HepG2 (cell line): ENCODE results near the gene PLPP7. TPM values are rescaled to one million over a fixed set of nuclear protein-coding genes. Genes with fewer than 3 reads are reported as not detected.

Source experiments
- ATAC-seq: fragments of 200-7000 bp; cut with Tn5 transposase; 3 replicates; pipeline ENCODE4 v1.9.1; 2020; ENCODE audit warnings: mild to moderate bottlenecking, moderate library complexity
- BruUV-seq: library from RNA; stranded (reverse); fragments of 400-500 nt; replicated peaks from 2 replicates; lab custom pipeline; 2021; lab: Mats Ljungman, UMichigan
- CTCF ChIA-PET: fragments of 300-600 bp; formaldehyde crosslinking; extraction: SDS; loops from one replicate; lab custom pipeline; 2021; ENCODE audit warnings: low total read pairs, inconsistent platforms, low intra/inter-chr PET ratio; lab: Yijun Ruan, JAX
- POLR2A ChIA-PET: fragments of 350-600 bp; sonication (Branson Sonifier 250); formaldehyde crosslinking; loops from one replicate; lab custom pipeline; 2020; ENCODE audit warnings: antibody characterized with exemption, inconsistent platforms; lab: Yijun Ruan, JAX
- DNase-seq: peaks from one replicate; pipeline ENCODE4 v3.0.0-alpha.2; 2015; ENCODE audit warnings: low spot score
- FAIRE-seq: peaks from 3 replicates; lab custom pipeline; 2011; peaks lifted over from hg19 to GRCh38; lab: Jason Lieb, UNC
- H2AFZ ChIP-seq: one replicate; pipeline ENCODE4 v1.6.1; 2011; ENCODE audit warnings: low read length, inconsistent platforms
- H3K27ac ChIP-seq: fragments of 300-600 bp; 3 replicates; pipeline ENCODE4 v1.8.0; 2011; ENCODE audit warnings: mixed run types, mild to moderate bottlenecking, mixed read lengths, low read length, inconsistent platforms; ENCODE audit not compliant: insufficient read depth; ENCODE audit errors: extremely low read length
- H3K27me3 ChIP-seq, 2 experiments: fragments of 200-600 bp in 1 of 2; 2 replicates in 1 of 2; 3 replicates in 1 of 2; pipeline versions ENCODE4 v1.6.0 to v1.8.0; 2011; ENCODE audit warnings: low read length in 2 of 2, mild to moderate bottlenecking in 2 of 2, moderate library complexity in 2 of 2, inconsistent platforms in 1 of 2; ENCODE audit not compliant: insufficient read depth in 2 of 2, control insufficient read depth in 1 of 2
- H3K36me3 ChIP-seq, 2 experiments: fragments of 200-600 bp in 1 of 2; replicated peaks in 1 of 2; 2 replicates in 1 of 2; 3 replicates in 1 of 2; pipeline versions ENCODE4 v1.5.1 to v1.8.0; 2011; ENCODE audit warnings: low read length in 2 of 2, inconsistent platforms in 1 of 2; ENCODE audit not compliant: insufficient read depth in 2 of 2, control insufficient read depth in 1 of 2
- H3K4me1 ChIP-seq: 2 replicates; pipeline ENCODE4 v1.5.1; 2012; ENCODE audit warnings: low read length, inconsistent platforms; ENCODE audit not compliant: insufficient read depth
- H3K4me2 ChIP-seq: 2 replicates; pipeline ENCODE4 v1.6.0; 2011; ENCODE audit warnings: low read depth, low read length, inconsistent platforms
- H3K4me3 ChIP-seq, 3 experiments: fragments of 200-600 bp in 1 of 3; sonication (generic), shearing (Covaris generic) in 1 of 3; replicated peaks in 1 of 3; 2 replicates each; pipeline ENCODE4 v1.5.1; 2011 to 2016; ENCODE audit warnings: low read length in 3 of 3, inconsistent platforms in 2 of 3, low read depth in 2 of 3, mild to moderate bottlenecking in 2 of 3, control low read depth in 1 of 3, mixed read lengths in 1 of 3; ENCODE audit not compliant: insufficient read depth in 1 of 3
- H3K79me2 ChIP-seq: one replicate; pipeline ENCODE4 v1.6.1; 2011; ENCODE audit warnings: low read length, inconsistent platforms; ENCODE audit not compliant: insufficient read depth
- H3K9ac ChIP-seq: 2 replicates; pipeline ENCODE4 v1.6.0; 2011; ENCODE audit warnings: mild to moderate bottlenecking, low read depth, low read length, inconsistent platforms; ENCODE audit not compliant: insufficient read depth
- H3K9me3 ChIP-seq: 2 replicates; pipeline ENCODE4 v1.5.1; 2012; ENCODE audit warnings: mild to moderate bottlenecking, low read length
- H4K20me1 ChIP-seq: 2 replicates; pipeline ENCODE4 v1.6.0; 2011; ENCODE audit warnings: inconsistent platforms, mild to moderate bottlenecking, low read length, moderate library complexity; ENCODE audit not compliant: insufficient read depth
- PRMT3 ChIP-seq: sonication (generic); formaldehyde crosslinking; IDR thresholded peaks from 2 replicates; pipeline ENCODE4 v1.8.1; 2022; ENCODE audit warnings: low read depth, mild to moderate bottlenecking, moderate library complexity, missing genetic modification reagents, borderline replicate concordance
- RBFOX2 ChIP-seq: fragments of 200-400 bp; formaldehyde crosslinking; IDR thresholded peaks from 2 replicates; pipeline ENCODE4 v1.6.1; 2017; ENCODE audit warnings: low read depth, mild to moderate bottlenecking, low read length
- ZNF263 ChIP-seq: sonication (generic); formaldehyde crosslinking; IDR thresholded peaks from 2 replicates; pipeline ENCODE4 v1.4.0; 2020; ENCODE audit warnings: missing genetic modification reagents
- ZNF770 ChIP-seq: sonication (generic); formaldehyde crosslinking; IDR thresholded peaks from 2 replicates; pipeline ENCODE4 v1.5.0; 2020; ENCODE audit warnings: mild to moderate bottlenecking, missing genetic modification reagents
- WGBS: methylation state at CpG from one replicate; pipeline ENCODE4 v1.1.6; 2017; ENCODE audit warnings: low lambda C conversion rate; 5-methylcytosine and 5-hydroxymethylcytosine counted together
- in situ Hi-C: cut with HindIII; loops from 2 replicates; pipeline ENCODE4 v1.10.0; 2017; ENCODE audit warnings: low pct_unique_long_range_greater_than_20kb; ENCODE audit not compliant: extremely low pct_ligation_motif_present
- intact Hi-C: fragments of 100-400 bp; cut with micrococcal nuclease; formaldehyde crosslinking; loops from one replicate; pipeline ENCODE4 v1.10.0; 2022; ENCODE audit not compliant: unreplicated experiment
- polyA plus RNA-seq, 8 experiments: library from polyadenylated mRNA; depleted of rRNA in 3 of 8; stranded (reverse) in 7 of 8; unstranded in 1 of 8; fragments of >200 nt; fragmentation: Illumina TruSeq in 4 of 8; extraction: Trizol in 4 of 8; gene quantifications; 2 replicates each; pipeline versions ENCODE4 v1.2.1 to v1.2.3, GENCODE V29; 2011 to 2016; ENCODE audit warnings: low read depth in 4 of 8, missing spikeins in 1 of 8, mixed read lengths in 1 of 8; ENCODE audit not compliant: insufficient read depth in 1 of 8
- total RNA-seq, 5 experiments: library from RNA; depleted of rRNA; stranded (reverse); fragments of >200 nt; fragmentation: Illumina TruSeq; extraction: Trizol; gene quantifications; 2 replicates each; pipeline ENCODE4 v1.2.3, GENCODE V29; 2016; ENCODE audit warnings: low read depth in 1 of 5

Gene PLPP7
- total and polyA plus RNA-seq, 2 of the 13 experiments (the other 11 are each of a cell fraction or from before 2014, with no cell fraction given) = 0.33 to 1.2 TPM

GRCh38 chr9:131300444-131300843, 10.9 kb downstream of the PLPP7 start:
- Histone ChIP-seq H3K4me3 (no peak overlapping the region), H3K4me2 (no peak overlapping the region), H3K4me1 (peaks cover 12% of the 10 kb centered on the region), H3K9ac (no peak overlapping the region), H3K79me2 (no peaks in the 10 kb centered on the region), H3K27me3 (peaks cover 9 to 44% of the 10 kb centered on the region in 2 experiments; a peak in 3 of 5 replicates), H4K20me1 (no peaks in the 10 kb centered on the region), H2AFZ (no peak overlapping the region), H3K27ac (no peak overlapping the region), H3K9me3 (no peaks in the 10 kb centered on the region), H3K36me3 (no peaks in the 10 kb centered on the region)
- ATAC-seq = no peak
- ChIA-PET POLR2A (no interaction called here), CTCF (no interaction called here)
- TF ChIP-seq RBFOX2 = no peak
- TF ChIP-seq ZNF770 = peak; percentile 60; the same call in 1 of the 2 replicates
- intact Hi-C loops (no loop called here), in situ Hi-C loops (no loop called here)
- no peak for FAIRE-seq
- DNase-seq = no peak
- BruUV-seq = no TSS peak

- no peak overlapping the region for H3K4me2 ChIP-seq
- ATAC-seq (no peak), DNase-seq (no peak), FAIRE-seq (no peak)
- POLR2A ChIA-PET = no interaction called here
- in situ Hi-C loops (no loop called here), intact Hi-C loops (no loop called here)
- H3K27me3 ChIP-seq = peaks cover 7 to 41% of the 10 kb centered on the region in 2 experiments; a peak in 3 of 5 replicates
- WGBS = 62% methylated on average over 4 of the region's 16 CpGs
- H4K20me1 ChIP-seq = no peaks in the 10 kb centered on the region
- TF ChIP-seq PRMT3 (CRISPR knock-in tag) = no peak
- peak; percentile 62; the same call in 1 of the 2 replicates for TF ChIP-seq ZNF263 (CRISPR knock-in tag)
- peaks cover 13% of the 10 kb centered on the region for H3K4me1 ChIP-seq
- H3K9me3 ChIP-seq = no peaks in the 10 kb centered on the region
- H2AFZ ChIP-seq = no peak overlapping the region
- H3K4me3 ChIP-seq = no peak overlapping the region
- no peak overlapping the region for H3K27ac ChIP-seq
- no peak overlapping the region for H3K9ac ChIP-seq
- no peaks in the 10 kb centered on the region for H3K79me2 ChIP-seq
- CTCF ChIA-PET = no interaction called here
- no TSS peak for BruUV-seq
- H3K36me3 ChIP-seq = no peaks in the 10 kb centered on the region
Observed at GRCh38 chr9:131302244-131303075, 12.9 kb downstream of the PLPP7 start.
